ENCODE measurements around the gene VSIG8.

Gene VSIG8

GRCh38 chr1:159868766-159869165 lies 6.3 kb upstream of the VSIG8 start:
- no peak for DNase-seq (ENCODE audit: low read depth in 2 of 2)
- no peak overlapping the region for H3K4me3 ChIP-seq (replicated peaks in 1 of 2; ENCODE audit: low read depth in 2 of 2, low read length in 2 of 2)
- TF ChIP-seq CTCF (IDR thresholded peaks at IDR 0.05; ENCODE audit: low read depth, low read length) = no peak

GRCh38 chr1:159867664-159868026 lies 5.2 kb upstream of the VSIG8 start:
- TF ChIP-seq CTCF (IDR thresholded peaks at IDR 0.05; ENCODE audit: low read depth, low read length) = no peak
- H3K4me3 ChIP-seq (replicated peaks in 1 of 2; ENCODE audit: low read depth in 2 of 2, low read length in 2 of 2) = no peak overlapping the region
- peak; percentile 33 to 55 for DNase-seq (ENCODE audit: low read depth in 2 of 2)

GRCh38 chr1:159866905-159867663 lies 4.6 kb upstream of the VSIG8 start:
- TF ChIP-seq CTCF (IDR thresholded peaks at IDR 0.05; ENCODE audit: low read depth, low read length) = no peak
- no peak for DNase-seq (ENCODE audit: low read depth in 2 of 2)
- H3K4me3 ChIP-seq (replicated peaks in 1 of 2; ENCODE audit: low read depth in 2 of 2, low read length in 2 of 2) = no peak overlapping the region

- H3K4me3 ChIP-seq (replicated peaks in 1 of 2; ENCODE audit: low read depth in 2 of 2, low read length in 2 of 2) = no peak overlapping the region
Measured at GRCh38 chr1:159866066-159866465, 3.6 kb upstream of the VSIG8 start.

GRCh38 chr1:159864262-159864661 lies 1.8 kb upstream of the VSIG8 start:
- H3K4me3 ChIP-seq (replicated peaks in 1 of 2; ENCODE audit: low read depth in 2 of 2, low read length in 2 of 2) = no peak overlapping the region
- no peak for TF ChIP-seq CTCF (IDR thresholded peaks at IDR 0.05; ENCODE audit: low read depth, low read length)
- DNase-seq (ENCODE audit: low read depth in 2 of 2) = no peak

More at GRCh38 chr1:159866066-159866465, 3.6 kb upstream of the VSIG8 start:
- TF ChIP-seq CTCF (IDR thresholded peaks at IDR 0.05; ENCODE audit: low read depth, low read length) = no peak
- no peak for DNase-seq (ENCODE audit: low read depth in 2 of 2)

- H3K4me3 ChIP-seq (replicated peaks in 1 of 2; ENCODE audit: low read depth in 2 of 2, low read length in 2 of 2) = no peak overlapping the region
- TF ChIP-seq CTCF (IDR thresholded peaks at IDR 0.05; ENCODE audit: low read depth, low read length) = no peak
- DNase-seq (ENCODE audit: low read depth in 2 of 2) = no peak
Measured at GRCh38 chr1:159862031-159862430, 426 bp downstream of the VSIG8 start.

- H3K4me3 ChIP-seq (replicated peaks in 1 of 2; ENCODE audit: low read depth in 2 of 2, low read length in 2 of 2) = no peak overlapping the region
- DNase-seq (ENCODE audit: low read depth in 2 of 2) = no peak
- TF ChIP-seq CTCF (IDR thresholded peaks at IDR 0.05; ENCODE audit: low read depth, low read length) = no peak
Measured at GRCh38 chr1:159861218-159861617, 1.2 kb downstream of the VSIG8 start.

All from cardiac fibroblast (primary cell).